Midbrain (tissue), 1 donor: ENCODE measurements around the gene MCTP1.

Experiments
- DNase-seq: peaks from one replicate; lab custom pipeline; 2025; lab: John Stamatoyannopoulos, UW

MCTP1 gene

DNA sequence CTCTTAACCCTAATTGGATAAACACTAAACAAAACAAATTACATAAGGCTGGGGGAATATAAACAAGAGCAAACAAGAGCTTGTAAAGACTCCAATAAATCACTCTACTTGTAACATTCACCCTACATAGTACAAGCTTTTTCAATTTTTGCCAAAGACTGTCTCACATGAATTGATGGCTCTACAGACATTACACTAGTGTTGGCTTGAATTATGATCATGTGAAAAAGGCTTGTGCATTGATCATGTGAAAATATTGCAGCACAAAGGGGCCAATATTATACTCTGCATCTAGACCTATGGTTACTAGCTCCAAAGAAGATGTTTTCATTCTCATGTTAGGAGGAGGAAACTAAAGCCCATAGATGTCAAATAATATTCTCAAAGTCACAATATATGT lies 212.6 kb downstream of the MCTP1 start:
- no peak for DNase-seq

DNA sequence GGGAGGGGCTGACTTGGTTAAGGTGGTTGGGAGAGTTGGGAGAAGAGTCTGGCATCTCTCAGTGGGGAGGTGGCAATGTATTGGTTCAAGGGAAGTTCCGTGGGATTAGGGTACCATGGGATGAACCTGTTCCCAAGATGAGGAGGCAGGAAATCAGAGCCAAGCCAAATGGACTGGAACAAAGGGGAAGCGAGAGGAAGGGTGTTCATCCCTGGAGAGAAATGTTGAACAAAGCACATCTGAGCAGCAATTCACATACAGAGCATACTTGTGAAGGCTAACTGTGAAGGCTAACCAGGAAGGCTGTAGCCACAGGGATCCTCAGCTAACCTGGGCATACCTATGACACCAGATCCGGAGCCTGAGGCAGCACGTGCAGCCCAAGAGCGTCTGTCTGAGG lies 214.0 kb downstream of the MCTP1 start:
- no peak for DNase-seq

DNA sequence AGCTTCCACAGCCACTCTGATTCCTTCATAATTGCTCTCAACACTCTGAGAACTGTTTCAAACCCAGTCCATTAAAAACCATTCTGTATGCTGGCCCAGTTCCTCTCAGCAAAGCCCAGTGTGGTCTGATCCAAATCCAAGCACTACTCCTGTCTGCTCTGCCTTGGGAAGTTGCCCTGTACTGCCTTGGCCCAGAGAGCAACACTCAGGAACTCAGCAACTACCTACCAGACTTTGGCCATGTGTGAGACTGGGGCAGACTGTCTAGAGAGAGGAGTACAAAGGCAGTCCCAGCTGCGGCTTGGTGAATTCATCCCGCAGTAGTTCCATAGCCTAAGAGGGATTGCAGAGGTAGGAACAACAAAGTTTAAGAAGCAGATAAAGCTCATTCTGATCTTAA lies 214.4 kb downstream of the MCTP1 start:
- no peak for DNase-seq

DNA sequence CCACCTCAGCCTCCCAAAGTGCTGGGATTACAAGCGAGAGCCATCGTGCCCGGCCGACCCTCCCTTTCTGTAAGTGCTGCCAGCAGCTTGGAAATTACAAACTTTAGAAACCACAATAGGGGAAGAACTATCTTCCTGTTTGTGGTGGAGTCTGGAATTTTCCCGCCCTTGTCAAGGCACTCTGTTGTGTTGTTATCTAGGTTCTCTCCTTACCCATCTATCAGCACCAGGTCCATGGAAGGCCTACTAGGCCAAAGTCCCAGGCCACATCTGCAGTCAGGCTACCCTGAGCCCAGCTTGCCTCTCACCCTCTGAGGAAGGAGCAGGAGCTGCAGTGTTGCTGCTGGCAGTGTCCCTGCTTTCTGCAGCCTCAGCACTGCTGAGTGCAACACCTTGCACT lies 214.9 kb downstream of the MCTP1 start:
- DNase-seq, result no peak

DNA sequence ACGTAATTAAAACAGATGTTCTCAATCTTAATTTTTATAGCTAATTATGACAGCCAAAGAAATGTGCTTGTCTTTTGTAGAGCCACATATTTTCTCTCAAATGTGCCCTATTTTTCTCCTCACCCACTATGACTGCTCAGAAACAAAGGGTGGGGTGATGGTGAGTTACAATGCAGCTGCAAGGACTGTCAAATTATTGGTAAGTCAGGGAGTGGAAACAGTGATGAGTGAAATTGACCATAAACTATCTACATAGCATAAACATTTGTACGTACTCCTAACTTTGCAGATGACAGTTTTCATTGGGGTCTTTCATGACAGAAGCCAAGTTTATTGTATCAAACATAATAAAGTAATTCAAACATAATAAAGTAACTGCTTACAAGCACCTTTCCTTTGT lies 215.9 kb downstream of the MCTP1 start:
- DNase-seq, result no peak

DNA sequence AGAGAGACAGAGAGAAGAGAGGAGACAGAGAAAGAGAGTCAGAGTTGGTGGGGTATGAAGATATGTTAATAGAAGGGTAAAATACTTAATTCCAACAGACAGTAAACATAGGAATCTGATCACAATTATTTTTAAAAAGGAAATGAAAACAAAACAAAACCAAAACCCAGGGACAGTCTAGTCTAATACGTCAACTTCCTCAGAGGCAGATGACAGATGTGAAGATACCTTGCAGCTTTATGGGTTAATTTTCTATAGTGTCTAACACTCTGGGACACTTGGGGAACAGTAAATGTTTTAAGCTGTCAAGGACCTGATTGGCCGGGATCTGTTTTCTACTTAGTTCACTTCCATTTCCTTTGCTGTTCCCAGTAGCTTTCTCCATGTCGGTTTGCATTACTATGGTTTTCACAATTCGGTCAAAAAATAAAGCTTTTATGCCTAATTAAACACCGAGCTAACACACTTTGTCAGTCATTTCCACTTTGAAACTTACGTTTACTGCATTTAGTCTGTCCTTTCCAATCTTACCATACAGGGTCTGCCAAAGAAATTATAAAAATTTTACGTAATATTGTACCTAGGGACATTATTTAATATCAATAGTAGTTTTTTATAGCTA lies 216.5 kb downstream of the MCTP1 start:
- no peak for DNase-seq

DNA sequence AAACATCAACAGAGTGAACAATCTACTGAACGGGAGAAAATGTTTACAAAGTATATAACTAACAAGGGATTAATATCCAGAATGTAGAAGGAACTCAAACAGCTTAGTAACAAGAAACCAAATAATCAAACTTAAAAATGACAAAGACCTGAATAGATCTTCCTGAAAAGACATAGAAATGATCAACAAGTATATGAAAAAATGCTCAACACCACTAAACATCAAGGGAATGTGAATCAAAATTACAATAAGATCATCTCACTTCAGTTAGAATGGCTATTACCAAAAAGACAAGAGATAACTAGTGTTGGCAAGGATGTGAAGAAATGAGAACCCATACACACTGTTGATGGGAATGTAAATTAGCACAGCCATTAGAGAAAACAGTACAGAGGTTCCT lies 218.8 kb downstream of the MCTP1 start:
- no peak for DNase-seq

DNA sequence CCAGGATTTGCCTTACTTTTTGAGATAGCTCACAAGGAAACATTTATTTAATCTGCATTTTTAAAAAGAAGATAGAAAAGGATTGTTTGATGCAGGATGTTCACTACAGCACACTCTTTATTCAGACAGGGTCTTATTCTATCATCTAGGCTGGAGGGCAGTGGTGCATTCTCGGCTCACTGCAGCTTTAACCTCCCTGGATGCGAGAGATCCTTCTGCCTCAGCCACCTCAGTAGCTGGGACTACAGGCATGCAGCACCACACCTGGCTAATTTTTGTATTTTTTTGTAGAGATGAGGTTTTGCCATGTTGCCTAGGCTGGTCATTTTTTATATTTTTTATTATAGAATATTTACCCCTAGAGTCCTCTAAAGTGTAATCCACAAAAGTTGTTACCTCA lies 221.4 kb downstream of the MCTP1 start:
- DNase-seq, result no peak

DNA sequence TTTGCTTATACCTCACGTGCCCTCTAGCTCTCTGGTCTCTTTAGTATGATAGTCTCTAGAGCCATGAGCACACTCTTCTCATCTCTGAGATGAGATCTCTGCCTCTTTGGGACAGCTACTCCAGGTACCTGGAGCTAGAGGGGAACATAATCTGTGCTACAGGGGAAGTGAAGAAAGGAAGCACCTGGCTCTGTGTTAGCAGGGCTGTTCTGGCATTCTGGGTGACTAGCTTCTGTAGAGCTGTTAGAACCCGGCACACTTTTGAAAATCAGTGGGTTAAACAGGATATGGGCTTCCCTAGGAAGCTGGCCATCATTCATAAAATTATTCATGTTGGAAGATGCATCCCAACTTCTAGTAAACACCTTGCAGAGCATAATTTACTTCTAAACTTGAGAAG lies 224.8 kb downstream of the MCTP1 start:
- no peak for DNase-seq

DNA sequence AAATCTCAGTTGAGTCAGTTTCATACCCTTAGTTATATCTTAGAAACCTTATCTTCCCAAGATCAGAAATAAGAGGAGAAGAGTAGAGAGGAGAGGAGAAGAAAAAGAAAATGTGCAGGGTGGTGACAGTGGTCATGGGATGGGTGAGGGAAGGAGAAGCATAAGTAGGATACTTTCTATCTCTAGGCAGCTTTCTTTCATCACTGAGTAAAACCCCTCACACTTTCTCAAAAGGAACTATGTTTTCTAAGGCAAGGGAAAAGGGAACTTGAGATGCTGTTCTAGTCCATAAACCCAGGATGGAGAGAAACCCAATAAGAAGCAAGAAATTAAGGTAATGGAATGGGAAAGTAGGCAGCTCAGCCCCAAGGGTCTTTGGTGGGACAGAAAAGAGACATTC lies 225.3 kb downstream of the MCTP1 start:
- DNase-seq, result no peak

DNA sequence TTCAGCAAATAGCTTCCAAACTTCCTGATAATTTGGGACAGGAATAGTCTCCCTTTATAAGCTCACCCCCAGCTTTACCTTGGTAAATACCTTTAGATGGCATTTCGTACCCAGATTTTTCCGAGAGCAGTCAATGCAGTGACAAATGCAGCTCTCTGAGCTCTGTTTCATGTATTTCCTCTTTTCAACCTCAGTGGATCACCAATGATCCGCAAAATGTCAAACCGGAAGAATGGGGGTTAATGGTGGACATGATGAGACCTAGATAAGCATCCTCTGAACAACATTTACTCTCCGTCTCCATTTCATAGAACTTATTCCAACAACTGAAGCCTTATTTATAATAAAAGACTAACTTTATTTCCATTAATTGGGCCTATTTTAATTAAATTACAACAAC lies 227.3 kb downstream of the MCTP1 start:
- no peak for DNase-seq

DNA sequence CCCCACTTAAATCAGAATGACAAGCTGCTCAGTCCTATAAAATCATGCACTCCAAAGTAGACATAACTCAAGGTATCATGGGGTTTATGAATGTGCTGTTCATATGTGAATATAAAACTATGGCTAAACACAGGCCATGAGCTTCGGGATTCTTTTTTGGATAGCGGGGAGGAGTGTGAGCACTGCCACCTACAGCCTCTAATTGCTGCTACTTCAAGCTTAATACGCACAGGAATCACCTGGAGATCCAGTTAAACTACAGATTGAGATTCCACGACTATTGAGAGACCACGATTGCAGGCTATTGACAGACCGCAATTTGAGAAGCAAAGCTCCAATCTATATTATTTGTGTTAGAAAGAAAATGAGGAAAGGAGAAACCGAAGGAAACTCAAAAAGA lies 231.6 kb downstream of the MCTP1 start:
- no peak for DNase-seq

DNA sequence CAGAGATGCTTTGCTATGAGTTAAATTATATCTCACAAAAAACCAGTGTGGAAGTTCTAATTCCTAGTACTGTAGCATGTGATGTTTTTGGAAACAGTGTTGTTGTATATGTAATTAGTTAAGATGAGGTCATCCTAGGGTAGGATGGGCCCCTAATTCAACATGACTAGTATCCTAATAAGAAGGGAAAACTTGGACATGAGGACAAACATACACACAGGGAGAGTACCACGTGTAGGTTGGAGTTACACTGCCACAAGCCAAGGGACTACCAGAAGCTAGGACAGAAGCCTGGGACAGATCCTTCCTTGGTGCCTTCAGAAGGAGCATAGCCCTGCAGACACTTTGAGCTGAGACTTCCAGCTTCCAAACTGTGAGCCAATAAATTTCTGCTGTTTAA lies 234.2 kb downstream of the MCTP1 start:
- no peak for DNase-seq

DNA sequence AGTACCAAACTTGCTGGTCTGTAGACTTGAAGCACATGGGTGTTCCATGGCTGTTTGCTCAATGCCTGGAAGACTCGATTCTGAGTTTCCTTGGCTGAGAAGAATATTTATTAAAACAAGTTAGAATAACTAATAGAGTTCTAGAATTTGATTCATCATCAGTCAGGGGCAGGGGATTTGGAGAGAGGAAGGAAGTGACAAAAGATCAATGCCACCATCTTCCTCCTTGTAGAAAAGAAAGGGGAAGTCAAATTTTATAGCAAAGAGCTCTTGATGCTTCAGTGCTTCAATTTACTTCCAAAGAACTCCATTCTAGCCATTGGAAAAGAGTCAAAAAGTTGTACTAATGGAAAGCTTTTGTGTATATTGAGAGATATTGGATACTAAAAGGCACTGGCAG lies 236.3 kb downstream of the MCTP1 start:
- DNase-seq, result no peak

DNA sequence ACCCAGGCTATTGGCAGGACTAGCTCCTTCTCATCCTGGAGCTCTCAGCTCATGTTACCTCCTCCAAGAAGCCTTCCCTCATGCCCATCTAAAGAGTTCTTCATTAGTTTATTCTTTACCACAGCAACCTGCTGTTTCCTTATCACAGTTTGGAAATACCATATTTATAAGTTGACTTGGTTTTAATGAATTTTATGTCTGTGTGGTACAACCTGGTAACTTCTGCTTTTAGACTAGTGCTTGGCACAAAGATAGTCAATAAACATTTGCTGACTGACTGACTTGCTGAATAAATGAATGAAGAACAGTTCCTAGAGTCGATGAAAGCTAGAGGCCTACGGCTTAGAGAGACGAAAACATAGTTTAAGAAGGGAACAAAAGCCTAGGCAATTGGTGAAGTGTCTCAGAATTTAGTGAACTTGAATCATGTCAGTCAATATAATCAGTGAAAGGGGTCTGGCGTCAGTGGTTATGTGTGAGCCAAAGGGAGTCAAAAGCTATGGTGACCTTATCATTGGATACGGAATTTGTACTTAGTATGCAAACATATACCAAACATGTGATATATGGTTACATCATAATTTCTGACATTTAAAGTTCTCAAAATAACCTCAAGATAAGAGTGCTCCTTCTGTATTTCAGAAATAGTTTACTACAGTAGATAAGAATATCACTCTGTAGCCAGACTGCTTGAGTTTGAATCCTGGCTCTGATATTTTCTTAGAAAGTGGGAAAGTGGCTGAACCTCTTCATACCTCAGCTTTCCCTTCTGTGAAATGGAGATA lies 239.5 kb downstream of the MCTP1 start:
- DNase-seq, result no peak

DNA sequence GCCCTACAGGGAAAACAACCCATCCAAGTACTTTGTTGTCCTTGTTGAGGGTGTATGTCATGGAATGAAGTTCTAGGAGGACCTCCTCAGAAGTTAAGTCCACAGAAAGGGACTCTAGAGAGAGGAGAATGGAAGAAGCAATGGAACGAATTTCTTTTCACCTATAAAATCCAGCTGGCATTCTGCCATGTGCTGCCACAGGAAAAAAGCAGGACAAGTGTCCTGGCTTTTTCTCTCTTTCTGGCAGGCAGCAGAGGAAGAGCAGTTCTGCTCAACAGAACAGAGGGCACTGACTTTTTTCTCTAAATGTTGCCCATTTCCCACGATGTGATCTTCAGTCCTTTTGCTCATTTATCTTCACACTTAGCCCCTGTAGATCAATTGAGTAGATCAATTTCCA lies 240.8 kb downstream of the MCTP1 start:
- DNase-seq, result no peak

DNA sequence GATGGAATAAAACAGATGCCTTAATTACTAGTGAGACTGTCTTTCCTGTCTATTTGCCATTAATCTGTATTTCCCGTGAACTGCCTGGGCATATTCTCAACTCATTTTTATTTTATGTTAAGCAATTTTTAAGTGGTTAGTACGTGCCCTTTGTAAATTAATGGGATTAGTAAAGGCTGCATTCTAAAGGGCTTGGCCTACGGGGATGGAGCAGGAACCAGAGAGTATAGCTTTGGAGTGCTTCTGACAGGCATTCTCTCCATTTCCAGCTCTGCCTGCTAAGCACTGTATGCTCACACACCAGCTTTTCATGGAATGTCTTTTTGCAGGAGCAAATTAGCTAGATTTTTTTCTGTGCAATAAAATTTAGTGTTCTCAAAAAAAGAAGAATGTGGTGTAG lies 241.2 kb downstream of the MCTP1 start:
- no peak for DNase-seq

DNA sequence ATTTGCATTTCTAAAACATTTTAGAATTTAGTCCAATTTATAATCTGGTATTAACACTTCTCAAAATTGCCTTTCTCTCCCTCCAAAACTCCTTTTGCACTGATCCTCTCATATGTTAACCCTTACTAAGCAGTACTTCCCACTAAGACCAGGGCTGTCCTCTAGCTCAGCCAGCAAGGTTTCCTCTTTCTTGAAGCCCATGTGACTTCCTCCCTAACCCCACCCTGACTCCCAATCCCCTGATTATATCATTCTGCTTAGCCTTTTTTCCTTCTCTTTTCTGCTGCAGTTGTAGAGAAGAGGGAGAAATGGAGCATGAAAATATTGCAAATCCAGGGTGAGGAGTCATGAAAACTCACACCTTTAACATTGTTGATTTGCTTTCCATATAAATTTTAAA lies 241.7 kb downstream of the MCTP1 start:
- DNase-seq, result no peak

DNA sequence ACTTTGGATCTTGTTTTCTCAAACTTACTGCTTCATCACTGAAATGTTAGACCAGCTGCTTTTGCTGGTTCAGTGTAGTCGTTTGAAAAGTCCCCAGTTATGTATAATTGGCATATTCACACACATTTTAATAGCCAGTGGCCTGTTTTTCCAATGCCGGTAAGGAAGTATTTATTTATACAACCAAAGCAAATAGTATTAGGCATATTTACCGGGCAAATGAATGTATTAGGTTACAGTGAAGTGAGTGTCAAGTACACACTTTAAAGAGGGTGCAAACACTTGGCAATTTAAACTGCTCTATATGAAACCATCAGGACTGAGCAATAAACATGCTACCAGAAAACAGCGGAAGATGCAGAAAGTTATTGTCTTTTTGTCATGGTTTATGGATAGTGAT lies 242.9 kb downstream of the MCTP1 start:
- no peak for DNase-seq

DNA sequence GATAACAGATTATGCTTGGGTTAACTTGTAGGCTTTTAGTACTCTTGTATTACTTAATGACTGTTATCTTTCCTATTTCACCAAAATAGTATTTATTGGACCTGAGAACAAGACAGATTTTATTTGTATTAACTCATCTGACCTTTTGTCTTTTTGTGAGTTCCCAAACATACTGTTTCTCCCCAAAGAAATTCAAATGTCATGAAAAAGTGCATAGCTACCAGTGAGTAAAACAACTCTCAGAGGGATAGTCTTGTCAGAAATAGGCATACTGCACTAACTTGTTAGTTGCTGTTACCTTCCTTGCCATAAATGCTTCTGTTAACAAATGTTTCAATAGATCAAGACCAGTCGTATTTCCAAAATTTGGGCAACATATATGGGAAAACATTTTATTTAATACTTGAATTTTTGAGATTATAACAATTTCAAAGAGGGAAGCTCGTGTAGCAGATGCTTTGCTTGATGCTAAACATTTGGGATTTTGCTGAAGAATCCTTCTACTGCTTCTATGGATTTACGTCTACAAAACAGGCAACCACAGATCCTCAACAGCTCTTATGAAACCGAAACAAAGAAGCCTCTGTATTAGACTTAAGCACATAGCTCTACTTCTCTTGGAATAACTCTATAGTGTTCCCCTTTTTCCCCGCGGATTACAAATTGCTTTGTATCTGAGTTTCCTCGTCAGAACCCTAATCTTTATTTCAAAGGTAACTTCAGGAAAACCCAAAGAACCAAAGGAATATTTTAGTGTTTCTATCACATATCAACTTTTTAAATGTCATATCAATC lies 248.8 kb downstream of the MCTP1 start:
- no peak for DNase-seq

DNA sequence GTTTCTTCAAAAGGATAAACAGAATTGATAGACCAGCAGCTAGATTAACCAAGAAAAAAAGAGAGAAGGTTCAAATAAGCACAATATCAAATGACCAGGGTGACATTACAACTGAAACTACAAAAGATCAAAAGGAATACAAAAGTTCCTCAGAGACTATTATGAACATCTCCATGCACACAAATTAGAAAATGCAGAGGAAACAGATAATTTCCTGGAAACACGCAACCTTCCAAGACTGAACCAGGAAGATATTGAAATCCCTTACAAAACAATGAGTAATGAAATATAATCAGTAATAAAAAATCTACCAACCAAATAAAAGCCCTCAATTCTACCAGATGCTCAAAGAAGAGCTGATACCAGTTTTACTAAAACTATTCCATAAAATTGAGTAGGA lies 252.1 kb downstream of the MCTP1 start:
- DNase-seq, result no peak

DNA sequence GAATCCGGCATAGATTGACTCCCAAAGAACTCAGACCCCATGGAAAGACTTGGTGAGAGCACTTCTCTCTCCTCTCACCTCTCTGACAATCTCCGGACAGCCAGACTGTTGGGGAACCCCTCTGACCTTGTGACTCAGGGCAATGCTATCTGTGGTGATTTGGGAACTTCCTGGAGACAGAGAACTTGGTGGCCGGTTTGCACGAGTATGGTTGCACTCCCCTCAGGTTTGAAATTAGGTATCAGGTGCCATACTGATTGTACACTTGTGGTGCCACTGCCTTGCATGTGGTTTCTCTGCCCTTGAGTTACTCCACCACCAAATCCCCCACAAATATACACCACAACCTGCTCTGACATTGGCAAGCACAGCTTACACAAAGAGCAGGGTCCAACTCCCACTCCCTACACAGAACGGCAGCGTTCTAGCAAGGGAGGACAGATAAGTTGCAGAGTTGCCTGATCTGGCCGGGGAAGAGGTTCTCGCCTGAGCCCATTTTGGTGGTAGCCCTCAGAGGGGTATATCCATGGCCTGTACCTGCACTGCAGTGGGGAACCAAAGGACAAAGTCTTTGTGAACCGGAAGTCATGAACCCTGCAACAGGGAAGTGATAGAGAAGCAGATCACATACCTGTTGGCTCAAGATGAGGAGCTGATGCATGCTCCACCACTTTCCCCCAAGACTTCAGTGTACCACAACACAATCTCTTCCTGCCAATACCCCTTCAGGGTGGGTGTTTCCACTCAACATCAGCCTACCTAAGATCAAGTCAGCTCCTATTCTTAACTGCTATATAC lies 255.1 kb downstream of the MCTP1 start:
- no peak for DNase-seq
